GDM1 (cell line): ENCODE results near the gene RNF113B.

Experiments used
- DNase-seq: peaks from one replicate; lab custom pipeline; 2025; lab: John Stamatoyannopoulos, UW

The RNF113B gene

DNA sequence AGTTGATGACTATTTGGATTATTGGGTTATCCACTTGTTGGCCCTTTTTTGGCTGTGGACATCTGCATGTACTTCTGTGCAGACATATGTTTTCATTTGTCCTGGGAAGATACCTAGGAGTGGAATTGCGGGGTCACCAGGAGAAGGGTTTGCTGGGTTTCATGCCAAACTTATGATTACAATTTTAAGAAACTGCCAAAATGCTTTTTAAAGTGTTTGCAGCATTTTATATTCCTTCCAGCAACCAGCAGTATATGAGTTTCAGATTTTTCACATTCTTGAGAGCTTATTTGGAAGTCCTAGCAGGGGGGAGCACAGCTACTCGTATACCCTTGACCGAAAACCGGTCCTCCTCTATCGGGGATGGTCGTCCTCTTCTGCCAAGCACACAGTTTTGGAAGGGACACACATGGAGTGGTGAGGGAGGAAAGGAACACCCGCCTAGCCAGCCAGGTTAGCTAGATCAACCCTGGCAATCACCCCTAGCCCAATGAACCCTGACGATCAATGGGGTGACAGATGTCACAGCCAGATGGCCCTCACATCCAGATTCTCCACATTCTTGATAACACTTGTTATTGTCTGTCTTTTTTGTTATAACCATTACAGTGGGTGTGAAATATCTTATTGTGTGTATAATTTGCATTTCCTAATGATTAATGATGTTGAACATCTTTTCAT, 26.7 kb upstream of the RNF113B start:
- no peak for DNase-seq

DNA sequence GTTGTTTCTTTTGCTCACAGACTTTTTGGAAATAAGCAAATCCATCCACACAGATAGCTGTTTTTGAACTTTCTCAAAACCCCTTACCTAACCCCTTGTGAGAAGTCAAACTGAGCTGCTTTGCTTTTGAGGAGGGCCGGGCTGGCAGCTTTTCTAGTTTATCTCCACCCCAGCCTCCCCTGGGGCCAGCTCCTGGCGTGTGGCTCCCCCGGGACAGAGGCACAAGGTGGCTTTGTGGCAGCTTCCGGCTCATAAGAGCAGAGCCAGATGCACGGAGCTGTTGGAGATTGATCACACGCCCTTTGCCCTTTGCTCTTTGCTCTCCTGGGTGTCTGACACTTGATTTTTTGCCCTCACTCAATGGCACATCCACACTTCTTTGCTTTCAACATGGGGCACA, 24.9 kb upstream of the RNF113B start:
- DNase-seq = no peak

DNA sequence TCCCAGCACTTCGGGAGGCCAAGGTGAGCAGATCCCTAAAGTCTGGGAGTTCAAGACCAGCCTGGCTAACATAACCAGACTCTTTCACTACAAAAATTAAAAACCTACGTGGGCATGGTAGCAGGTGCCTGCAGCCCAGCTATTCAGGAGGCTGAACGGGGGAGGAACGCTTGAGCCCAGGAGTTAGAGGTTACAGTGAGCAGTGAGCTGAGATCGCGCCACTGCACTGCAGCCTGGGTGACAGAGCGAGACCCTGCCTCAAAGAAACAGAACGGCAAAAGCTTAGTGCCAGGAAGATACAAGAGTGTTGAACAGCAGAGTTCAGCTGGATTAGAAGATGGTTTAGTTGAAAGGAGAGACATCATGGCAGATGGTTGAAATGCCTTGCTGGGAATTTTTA, 24.1 kb upstream of the RNF113B start:
- DNase-seq = no peak

DNA sequence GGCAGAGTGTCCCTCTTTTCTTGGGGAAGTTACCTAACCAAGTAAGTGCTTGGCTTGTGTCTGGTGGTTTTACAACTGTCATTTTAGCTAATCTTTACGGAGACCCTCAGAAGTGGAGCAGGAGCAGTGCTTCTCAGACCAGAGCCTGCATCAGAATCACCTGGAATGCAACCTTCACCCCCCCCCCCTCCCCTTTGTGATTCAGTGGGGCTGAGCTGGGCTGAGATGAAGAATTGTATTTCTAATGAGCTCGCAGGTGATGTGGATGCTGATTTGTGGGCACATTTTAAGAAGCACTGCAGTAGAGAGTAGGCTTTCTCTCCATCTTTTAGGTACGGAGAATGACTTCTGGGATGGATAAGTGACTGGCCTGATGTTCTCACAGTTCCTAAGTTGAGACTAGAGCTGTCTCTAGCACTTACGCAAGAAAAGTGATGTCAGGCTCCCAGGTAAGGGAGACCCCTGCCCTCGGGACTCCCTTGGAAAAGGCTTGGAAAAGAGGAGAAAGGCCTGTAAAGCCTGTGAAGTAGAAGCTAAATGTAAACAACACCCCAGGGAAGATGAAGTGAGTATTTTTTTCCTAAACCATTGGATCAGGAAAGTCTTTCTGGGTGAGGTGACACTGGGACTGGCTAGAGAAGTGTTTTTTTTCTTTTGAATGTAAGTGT, 23.3 kb upstream of the RNF113B start:
- no peak for DNase-seq

DNA sequence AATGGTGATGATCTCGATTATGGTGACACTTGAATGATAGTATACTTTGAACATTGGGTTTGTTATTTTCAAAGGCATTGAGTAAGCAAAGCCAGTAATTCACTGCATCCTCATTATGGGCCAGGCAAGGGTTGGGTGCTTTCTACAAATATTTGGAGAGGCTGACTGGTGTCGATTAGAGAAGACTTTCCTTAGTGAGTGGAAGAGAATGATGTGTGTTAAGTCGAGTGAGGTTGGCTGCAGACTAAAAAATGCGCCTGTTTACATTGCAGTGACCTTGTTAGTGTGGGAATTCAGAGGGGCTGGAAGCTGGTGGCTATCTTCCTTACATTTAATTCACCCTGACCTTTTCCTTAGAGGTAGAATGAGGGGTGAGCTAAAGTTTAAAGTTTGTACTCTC, 22.4 kb upstream of the RNF113B start:
- no peak for DNase-seq

DNA sequence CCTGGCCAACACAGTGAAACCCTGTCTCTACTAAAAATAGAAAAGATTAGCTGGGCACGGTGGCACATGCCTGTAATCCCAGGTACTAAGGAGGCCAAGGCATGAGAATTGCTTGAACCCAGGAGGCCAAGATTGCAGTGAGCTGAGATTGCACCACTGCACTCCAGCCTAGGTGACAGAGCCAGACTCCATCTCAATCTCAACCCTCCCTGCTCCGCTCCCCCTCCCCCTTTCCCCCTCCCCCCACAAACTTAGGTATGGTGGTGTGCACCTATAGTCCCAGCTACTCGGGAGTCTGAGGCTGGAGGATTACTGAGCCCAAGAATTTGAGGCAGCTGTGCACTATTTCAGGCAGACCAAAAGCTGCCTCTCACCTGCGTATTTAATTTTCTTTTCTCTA, 21.6 kb upstream of the RNF113B start:
- DNase-seq = no peak

DNA sequence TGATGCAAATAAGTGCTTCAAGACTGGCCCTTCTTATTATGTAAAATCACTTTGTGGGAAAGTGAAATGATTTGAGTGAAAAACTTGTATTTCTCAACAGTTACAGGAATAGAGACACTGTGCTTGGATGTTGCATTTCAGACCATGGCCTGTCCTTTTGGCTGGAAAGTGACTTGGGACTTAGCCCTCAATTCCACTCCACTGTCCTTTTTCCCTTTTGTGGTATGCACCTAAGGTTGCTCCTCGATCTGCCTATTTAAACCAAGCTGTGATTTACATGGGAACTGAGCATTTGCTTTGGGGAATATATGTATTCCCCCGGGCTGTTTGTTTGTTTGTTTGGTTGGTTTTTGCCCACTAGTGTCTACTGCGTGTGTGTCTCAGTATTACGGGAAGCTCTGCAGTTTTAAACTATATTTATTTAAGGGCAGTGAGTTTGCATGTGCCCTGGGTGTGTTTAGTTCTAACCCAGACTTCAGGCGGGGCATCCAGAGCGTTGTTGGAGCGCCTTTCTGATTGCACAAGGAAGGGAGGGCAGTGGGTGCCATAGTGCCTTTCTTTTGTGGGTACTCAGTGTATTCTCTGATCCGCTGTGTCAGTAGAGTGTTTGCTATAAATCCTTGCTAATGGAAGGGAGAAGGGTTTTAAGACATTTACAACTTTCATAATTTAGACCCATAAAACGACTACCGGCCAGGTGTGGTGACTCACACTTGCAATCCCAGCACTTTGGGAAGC, 18.2 kb upstream of the RNF113B start:
- no peak for DNase-seq

DNA sequence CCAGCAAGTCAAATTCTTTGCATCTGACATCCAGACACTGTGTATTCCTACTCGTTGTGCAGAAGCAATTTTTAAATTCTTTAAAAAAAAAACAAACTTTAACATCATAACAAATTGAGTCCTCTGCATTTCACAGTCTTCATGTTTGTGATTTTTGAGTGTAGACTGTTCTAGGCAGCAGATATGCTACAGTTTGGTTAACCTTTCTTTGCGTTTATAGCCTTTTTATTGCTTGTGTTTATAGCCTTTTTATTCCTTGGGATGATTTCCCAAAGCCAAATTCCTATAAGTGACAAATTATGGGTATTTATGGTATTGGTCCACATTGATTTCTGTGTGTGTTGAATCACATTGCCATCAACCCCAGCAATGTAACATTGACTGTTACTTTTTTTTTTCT, 14.9 kb upstream of the RNF113B start:
- DNase-seq = no peak

DNA sequence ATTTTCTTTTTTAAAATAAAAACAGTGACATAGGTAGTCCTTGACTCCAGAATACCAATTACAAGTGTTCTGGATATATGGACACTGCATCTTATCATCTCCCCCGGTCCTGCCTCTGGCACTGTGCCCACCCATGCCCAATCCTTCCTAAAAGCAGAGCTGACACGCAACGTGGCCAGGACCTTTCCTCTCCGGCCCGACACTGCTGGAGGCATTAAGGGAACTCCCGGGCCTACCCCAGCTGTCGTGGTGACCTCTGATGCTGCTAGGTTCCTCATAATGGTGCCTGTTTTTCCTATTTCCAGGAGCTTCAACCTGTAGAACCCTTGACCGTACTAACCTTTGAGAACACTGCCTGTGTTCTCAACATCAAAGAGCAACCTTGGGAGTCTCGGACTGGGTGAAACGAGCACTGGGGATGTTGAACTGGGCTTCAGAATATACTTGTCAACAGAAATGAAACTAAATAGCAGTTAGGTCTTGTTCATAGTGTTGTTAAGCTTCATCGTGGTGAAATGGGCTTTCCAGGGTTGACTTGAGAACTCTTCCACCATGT, 13.9 kb upstream of the RNF113B start:
- DNase-seq = no peak

DNA sequence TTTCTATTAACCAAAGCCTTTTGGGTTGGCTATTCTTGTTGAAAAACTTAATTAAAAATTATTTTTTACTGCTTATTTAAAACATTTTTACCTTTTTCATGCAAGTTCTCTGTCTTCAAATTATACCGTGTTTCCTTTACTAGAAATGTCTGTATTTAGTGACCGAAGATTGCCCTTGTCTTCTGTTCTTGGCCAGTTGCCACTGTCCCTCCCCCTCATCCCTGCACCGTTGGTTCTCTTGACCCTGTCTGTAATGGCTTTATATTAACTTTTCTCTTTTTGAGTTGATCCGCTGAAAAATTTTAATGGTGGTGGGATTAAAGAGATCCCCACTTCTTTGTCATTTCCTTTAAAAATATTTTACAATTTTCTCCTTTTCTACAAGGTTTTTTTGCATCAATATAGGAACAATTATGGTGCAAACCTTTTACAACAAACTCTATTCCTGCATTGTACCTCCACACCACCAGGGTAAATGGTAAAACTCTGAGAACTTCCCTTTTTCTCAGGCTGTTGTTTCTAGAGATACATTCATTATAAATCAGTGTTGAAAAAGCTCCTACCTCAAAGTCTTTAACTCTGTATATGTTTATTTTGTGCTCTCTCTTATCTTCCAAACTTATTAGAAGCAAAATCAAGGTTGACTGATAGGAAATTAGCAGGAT, 12.9 kb upstream of the RNF113B start:
- DNase-seq = no peak

DNA sequence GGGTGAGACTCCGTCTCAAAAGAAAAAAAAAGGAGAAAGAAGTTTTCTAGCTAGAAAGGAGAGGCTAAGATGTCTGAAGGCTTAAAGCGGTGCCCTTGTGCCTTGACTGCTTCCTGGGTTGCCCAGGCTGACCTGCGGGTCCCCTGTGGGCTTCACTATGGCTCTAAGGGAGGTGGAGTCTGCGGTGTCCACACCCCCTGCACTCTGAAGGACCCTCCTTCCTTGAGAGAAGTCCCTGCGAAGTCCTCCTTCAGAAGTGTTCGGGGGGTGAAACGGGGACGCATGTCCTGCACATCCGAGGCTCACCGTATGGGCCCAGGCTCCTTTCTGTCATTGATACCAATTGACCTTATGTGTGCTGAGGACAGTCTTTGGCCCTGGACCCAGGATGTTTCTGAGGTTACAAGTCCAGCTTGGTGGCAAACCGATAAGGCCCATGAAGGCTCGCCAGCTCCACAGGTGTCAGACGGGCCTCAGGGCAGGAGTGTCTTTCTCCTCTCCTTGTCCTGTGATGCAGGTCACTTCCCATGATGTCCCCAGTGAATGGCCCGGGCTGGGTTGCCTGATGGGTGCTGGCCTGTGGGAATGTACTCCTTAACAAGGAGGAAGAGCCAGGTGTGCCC, 11.6 kb upstream of the RNF113B start:
- no peak for DNase-seq

DNA sequence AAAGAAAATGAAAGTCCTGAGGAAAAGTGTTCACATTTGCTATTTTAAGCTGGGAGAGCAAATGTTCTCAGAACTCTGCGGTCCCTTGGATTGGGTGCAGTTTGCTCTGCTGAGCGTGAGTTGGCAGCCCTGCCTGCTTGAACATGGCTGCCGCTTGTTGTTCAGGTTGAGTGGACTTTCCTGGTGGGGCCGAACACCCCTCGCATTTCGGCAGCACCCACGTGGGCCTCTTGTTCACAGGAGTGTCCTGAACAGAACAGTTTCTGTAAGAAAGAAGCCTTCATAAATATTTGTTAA, 10.8 kb upstream of the RNF113B start:
- DNase-seq = no peak

DNA sequence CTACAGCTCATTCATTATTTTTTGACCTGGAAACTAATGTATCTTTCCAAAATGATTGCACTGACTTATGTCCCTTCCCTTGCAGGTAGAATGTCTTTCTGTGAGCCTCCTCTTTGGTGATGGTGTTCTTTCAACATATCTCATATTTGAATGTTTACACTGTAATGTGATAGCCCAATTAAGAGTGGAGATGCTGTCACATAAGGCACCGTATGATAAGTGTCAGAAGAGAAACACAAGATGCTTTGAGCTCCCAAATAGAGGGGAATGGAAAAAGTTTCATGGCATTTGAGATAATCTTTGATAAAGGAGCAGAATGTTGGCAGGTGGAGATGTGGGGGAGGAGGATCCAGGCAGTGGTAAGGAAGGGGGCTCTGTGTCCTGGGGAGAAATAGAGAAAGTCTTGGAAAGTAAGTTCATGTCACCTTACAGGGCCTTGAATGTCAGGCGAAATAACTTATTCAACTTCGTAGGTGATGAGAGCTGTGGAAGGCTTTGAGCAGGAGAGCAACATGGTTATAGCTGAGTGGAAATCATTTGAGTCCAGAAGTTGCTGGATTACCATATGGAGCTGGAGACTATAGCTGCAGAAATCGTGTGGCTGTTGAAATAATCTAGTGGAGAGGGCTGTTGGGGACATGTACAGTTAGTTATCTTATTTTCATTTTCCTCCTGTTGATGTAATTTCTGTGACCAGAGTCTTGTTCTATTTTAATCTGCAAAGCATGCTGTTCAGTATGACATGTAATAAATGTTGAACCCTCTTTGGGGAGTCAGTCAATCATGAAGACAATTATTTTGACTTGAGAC, 10.3 kb upstream of the RNF113B start:
- no peak for DNase-seq

DNA sequence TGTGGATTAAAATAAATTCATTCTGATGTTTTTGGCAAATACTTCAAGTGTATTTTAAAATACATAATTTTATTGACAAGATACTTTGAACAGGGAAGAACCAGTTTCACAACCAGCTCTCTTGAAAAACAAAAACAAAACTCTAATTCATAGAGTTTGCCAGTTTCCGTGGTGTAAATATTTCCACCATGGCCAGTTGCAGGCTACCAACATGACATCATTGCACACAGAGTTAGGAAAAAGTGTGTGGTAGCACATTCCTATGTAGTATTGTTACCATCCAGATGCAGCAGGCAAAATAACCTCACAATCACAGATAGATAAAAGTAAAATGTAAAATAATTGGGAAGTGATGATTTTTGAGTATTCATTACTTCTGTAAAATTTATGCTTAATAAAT, 7.7 kb upstream of the RNF113B start:
- no peak for DNase-seq

DNA sequence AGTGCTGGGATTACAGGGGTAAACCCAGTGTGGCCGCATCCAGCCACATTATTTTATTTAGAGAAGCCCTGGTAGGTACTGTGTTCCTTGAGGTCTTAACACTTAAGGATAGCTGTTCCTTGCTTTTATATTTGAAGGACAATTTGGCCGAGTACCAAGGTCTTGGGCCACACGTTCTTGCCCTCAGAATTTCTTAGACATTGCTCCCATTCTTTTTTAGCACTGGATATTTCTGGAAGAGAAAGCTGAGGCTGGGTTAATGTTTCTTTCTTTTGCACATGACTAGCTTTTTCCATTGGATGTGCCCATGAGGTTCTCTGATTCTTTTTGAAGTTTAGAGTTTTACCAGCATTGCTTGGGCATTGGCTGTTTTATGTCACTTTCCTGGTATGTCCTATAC, 5.5 kb upstream of the RNF113B start:
- no peak for DNase-seq

DNA sequence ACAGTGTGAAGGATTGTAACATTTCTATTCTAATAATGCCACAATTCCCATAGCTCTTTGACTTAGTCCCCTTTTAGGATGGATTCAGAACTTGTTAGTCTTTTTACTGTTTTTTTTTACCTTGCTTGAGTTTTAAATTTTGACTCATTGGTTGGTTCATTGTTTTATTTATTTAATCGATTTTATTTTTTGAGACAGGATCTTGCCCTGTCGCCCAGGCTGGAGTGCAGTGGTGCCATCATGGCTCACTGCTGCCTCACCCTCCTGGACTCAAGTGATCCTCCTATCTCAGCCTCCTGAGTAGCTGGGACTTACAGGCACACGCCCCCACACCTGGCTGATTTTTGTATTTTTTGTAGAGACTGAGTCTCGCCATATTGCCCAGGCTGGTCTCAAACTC, 5.1 kb upstream of the RNF113B start:
- DNase-seq = no peak

DNA sequence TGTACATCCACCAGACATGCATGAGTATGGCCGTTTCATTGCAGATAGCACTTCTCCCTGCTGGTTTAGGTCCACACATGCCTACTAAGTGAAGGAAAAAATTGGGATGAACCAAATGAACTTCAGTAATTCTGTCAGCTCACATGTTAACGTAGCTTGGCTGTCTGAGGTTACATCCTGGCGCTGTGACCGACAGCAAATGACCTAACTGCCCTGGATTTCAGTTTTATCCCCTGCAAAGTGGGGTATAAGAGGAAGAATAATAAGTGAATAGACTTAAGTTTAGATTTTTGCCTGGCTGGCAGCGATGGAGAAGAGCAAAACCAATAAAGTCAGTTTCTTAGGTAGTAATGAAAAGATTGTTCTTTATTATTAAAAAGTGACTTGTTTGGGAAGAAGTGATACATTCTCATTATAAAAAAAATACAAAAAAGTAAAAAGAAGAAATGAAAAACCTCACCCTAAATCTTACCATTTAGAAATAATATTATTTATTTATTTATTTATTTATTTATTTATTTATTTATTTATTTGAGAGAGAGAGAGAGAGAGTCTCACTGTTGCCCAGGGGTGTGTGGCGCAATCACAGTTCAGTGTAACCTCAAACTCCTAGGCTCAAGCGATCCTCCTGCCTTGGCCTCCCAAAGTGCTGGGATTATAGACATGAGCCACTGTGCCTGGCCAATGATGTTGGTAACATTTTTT, 4.2 kb upstream of the RNF113B start:
- DNase-seq = no peak

DNA sequence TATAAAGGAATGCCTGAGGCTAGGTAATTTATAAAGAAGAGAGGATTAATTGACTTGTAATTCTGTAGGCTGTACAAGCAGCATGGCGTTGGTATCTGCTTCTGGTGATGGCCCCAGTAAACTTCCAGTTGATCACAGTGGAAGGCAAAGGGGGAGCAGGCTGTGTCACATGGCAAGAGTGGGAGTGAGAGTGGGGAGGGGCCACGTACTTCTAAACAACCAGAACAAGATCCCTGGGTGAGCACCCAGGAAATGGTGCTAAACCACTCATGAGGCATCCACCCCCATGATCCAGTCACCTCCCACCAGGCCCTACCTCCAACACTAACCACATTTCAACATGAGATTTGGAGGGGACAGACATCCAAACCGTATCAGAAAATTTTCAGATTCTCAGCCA, 3.0 kb upstream of the RNF113B start:
- no peak for DNase-seq

DNA sequence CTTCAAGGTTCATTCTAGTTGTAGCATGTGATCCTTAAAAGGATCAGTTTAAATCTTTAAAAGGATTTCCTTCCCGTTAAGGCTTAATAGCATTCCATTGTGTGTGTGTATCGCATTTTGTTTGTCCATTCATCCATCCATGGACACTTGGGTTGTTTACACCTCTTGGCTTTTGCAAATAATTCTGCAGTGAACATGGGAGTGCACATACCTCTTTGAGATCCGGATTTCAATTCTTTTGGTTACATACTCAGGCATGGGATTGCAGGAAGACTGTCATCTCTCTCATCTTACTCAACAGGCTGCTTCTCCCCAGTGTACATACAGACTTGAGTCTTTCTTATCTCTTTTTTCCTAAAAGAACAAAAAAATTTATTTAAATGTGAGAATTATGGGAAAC, 1.2 kb downstream of the RNF113B start:
- DNase-seq = no peak

DNA sequence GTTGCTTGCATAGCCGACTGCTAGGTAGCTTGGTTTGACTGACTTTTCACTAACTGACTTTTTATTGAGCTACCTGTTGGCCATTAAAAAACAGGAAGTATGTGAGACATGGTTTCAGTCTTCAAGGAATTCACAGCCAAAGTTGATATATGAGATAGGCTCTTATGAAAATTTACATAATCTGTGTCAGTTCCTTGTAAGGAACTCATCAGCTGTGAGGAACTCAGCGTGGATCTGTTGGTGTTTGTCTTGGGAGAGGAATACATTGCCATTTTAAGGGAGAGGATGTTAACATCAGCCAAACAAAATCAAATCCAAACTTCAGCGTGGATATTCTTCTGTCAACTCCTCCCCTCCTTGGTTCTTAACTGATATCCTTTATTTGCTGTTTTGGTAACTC, 2.0 kb downstream of the RNF113B start:
- DNase-seq = no peak

DNA sequence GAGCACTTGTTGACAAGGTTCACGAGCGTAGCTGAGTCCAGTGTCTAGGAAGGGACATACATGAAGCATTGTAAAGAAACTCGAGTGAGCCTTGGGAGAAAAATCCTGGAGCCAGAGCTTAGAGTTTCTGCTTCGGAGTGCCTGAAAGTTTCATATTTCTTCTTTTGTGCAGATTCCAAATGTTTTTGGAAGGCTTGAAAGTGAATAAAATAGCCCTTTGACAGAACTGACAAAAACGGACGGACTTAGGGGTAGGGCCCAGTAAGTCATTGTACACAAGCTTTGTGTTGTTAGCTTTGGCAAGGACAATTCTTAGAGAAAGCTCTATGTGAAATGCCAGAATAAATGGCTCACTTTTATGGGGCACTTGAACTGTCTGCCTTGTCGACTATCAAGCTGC, 2.8 kb downstream of the RNF113B start:
- no peak for DNase-seq
